Osteoblast (primary cell): ENCODE results near the gene ABHD10. TPM values are rescaled to one million over a fixed set of nuclear protein-coding genes. Genes with fewer than 3 reads are reported as not detected.

Experiments used
- DNase-seq: peaks from one replicate; pipeline ENCODE4 v3.0.0; 2011; ENCODE audit warnings: low spot score, mixed read lengths; ENCODE audit not compliant: insufficient read length; ENCODE audit errors: missing footprints
- H2AFZ ChIP-seq: 2 replicates; pipeline ENCODE4 v1.6.0; 2011; ENCODE audit warnings: mild to moderate bottlenecking, low read length
- H3K27ac ChIP-seq: 2 replicates; pipeline ENCODE4 v1.5.1; 2011; ENCODE audit warnings: mild to moderate bottlenecking, low read depth, low read length, moderate library complexity
- H3K27me3 ChIP-seq: 2 replicates; pipeline ENCODE4 v1.6.0; 2012; ENCODE audit warnings: mild to moderate bottlenecking, control low read depth, inconsistent platforms, low read length, moderate library complexity; ENCODE audit not compliant: insufficient read depth
- H3K36me3 ChIP-seq: 2 replicates; pipeline ENCODE4 v1.5.1; 2011; ENCODE audit warnings: mild to moderate bottlenecking, low read length, control low read depth, moderate library complexity; ENCODE audit not compliant: insufficient read depth
- H3K4me1 ChIP-seq: 2 replicates; pipeline ENCODE4 v1.5.1; 2011; ENCODE audit warnings: mild to moderate bottlenecking, low read length, control low read depth, moderate library complexity; ENCODE audit not compliant: insufficient read depth
- H3K4me2 ChIP-seq: 2 replicates; pipeline ENCODE4 v1.6.0; 2011; ENCODE audit warnings: mild to moderate bottlenecking, low read length; ENCODE audit not compliant: insufficient read depth
- H3K4me3 ChIP-seq: fragments of 200-600 bp; sonication (generic); 3 replicates; pipeline ENCODE4 v1.5.1; 2012; ENCODE audit warnings: mild to moderate bottlenecking, low read length, inconsistent platforms; ENCODE audit not compliant: insufficient read depth
- H3K79me2 ChIP-seq: 2 replicates; pipeline ENCODE4 v1.6.0; 2012; ENCODE audit warnings: mild to moderate bottlenecking, low read length, control low read depth, inconsistent platforms; ENCODE audit not compliant: insufficient read depth
- H3K9me3 ChIP-seq: 2 replicates; pipeline ENCODE4 v1.5.1; 2011; ENCODE audit warnings: low read depth, low read length, control low read depth
- H4K20me1 ChIP-seq: 2 replicates; pipeline ENCODE4 v1.6.0; 2012; ENCODE audit warnings: mild to moderate bottlenecking, low read length, control low read depth; ENCODE audit not compliant: insufficient read depth
- total RNA-seq: library from RNA; depleted of rRNA; stranded (reverse); fragments of >200 nt; gene quantifications from 2 replicates; pipeline ENCODE4 v1.2.3, GENCODE V29; 2012
- TF ChIP-seq, protein P1 (sequence below): IDR thresholded peaks from 2 replicates; pipeline ENCODE4 v1.5.1; 2011; ENCODE audit warnings: mild to moderate bottlenecking, low read depth, low read length, moderate library complexity; ENCODE audit errors: extremely low read depth

Gene ABHD10
- total RNA-seq, 1 donor: 22.8 TPM

DNA sequence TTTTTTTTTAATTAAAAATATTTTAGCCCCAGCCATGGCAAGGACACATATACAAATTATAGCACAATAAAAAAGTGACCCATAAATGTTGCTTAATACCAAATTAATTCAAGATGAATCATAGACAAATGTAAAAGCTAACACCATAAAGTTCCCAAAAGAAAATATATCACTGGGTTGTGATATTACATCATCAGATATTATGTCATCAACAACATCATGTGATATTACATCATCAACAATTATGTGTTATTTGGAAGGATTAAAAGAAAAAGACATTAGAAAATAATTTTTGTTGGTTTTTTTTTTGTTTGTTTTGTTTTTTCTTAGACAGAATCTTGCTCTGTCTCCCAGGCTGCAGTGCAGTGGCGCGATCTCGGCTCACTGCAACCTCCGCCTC lies 34.5 kb upstream of the ABHD10 start:
- H3K4me2 ChIP-seq: no peak overlapping the region
- H4K20me1 ChIP-seq: no peaks in the 10 kb centered on the region
- H3K36me3 ChIP-seq: peaks cover 85% of the 10 kb centered on the region
- H3K27ac ChIP-seq: peak overlapping the region; percentile 20
- H3K79me2 ChIP-seq: peaks cover 9% of the 10 kb centered on the region
- H3K4me1 ChIP-seq: no peaks in the 10 kb centered on the region
- no peaks in the 10 kb centered on the region for H3K27me3 ChIP-seq
- H2AFZ ChIP-seq: no peak overlapping the region
- DNase-seq: no peak
- no peak overlapping the region for H3K4me3 ChIP-seq
- TF ChIP-seq, protein P1, sequence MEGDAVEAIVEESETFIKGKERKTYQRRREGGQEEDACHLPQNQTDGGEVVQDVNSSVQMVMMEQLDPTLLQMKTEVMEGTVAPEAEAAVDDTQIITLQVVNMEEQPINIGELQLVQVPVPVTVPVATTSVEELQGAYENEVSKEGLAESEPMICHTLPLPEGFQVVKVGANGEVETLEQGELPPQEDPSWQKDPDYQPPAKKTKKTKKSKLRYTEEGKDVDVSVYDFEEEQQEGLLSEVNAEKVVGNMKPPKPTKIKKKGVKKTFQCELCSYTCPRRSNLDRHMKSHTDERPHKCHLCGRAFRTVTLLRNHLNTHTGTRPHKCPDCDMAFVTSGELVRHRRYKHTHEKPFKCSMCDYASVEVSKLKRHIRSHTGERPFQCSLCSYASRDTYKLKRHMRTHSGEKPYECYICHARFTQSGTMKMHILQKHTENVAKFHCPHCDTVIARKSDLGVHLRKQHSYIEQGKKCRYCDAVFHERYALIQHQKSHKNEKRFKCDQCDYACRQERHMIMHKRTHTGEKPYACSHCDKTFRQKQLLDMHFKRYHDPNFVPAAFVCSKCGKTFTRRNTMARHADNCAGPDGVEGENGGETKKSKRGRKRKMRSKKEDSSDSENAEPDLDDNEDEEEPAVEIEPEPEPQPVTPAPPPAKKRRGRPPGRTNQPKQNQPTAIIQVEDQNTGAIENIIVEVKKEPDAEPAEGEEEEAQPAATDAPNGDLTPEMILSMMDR: no peak
- no peaks in the 10 kb centered on the region for H3K9me3 ChIP-seq

DNA sequence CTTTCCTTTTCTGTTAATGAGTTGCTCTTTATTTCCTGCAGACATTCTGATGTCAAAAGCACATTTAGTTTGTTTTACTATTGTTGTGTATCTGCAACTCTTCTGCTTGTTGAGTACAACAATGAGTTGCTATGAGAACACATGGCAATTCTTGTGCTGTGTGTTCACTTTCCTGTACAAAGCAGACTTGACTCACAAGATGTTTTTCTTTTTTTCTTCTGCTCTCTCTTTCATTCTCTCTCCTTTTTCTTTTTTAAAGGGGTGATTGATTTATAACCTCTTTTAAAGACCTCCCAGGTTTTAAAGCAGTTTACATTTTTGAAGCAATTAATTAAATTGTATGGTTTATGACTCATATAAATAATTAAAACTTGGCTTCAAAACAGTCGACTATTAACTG lies 31.6 kb upstream of the ABHD10 start:
- H3K9me3 ChIP-seq: no peaks in the 10 kb centered on the region
- peaks cover 7% of the 10 kb centered on the region for H3K79me2 ChIP-seq
- no peaks in the 10 kb centered on the region for H3K27me3 ChIP-seq
- DNase-seq: no peak
- H4K20me1 ChIP-seq: no peaks in the 10 kb centered on the region
- peaks cover 74% of the 10 kb centered on the region for H3K36me3 ChIP-seq
- no peaks in the 10 kb centered on the region for H3K4me1 ChIP-seq
- no peak overlapping the region for H3K4me3 ChIP-seq
- H3K4me2 ChIP-seq: no peak overlapping the region
- TF ChIP-seq, protein P1: no peak
- H2AFZ ChIP-seq: no peak overlapping the region
- peak overlapping the region; percentile 40 for H3K27ac ChIP-seq

DNA sequence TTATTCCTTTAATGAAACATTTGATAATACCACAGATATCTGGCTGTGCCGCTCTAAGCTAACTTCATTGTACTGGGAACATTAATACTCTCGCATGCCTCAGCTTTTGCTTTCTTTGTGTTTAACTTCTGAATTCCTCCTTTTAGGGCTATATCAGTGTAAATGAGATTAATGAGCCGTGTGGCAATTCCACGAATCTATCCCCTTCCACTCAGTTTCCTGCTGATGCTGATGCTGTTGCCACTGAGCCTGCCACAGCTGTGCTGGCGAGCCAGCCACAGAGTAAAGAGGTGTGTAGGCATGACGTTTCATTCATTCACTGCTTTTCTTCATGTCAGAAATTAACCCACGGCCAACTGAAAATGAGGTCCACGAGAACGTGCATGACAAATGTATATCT lies 30.0 kb upstream of the ABHD10 start:
- H3K4me3 ChIP-seq: no peak overlapping the region
- TF ChIP-seq, protein P1: no peak
- H3K4me2 ChIP-seq: no peak overlapping the region
- H2AFZ ChIP-seq: no peak overlapping the region
- DNase-seq: no peak
- H3K36me3 ChIP-seq: peaks cover 78% of the 10 kb centered on the region
- H3K27me3 ChIP-seq: no peaks in the 10 kb centered on the region
- H3K9me3 ChIP-seq: no peaks in the 10 kb centered on the region
- no peaks in the 10 kb centered on the region for H4K20me1 ChIP-seq
- no peaks in the 10 kb centered on the region for H3K4me1 ChIP-seq
- peaks cover 7% of the 10 kb centered on the region for H3K79me2 ChIP-seq
- no peak overlapping the region for H3K27ac ChIP-seq

DNA sequence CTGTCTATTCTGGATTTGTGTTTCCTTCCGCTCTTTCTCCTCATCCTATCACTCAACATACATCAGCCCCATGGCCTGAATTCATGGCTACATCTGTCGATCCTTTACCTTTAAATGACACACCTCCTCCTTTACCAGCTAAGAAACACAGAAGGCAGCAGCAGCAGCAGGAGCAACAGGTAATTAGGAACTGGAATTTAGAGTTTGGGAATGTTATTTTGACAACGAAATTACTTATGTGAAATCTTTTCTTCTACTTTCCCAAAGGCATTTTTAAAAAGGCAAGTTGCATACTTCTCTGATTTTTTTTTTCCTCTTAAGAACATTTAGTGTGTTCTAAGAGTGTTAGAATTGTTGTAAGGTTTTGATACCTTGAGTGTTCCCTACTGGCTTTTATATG lies 29.1 kb upstream of the ABHD10 start:
- H3K36me3 ChIP-seq: peaks cover 76% of the 10 kb centered on the region
- H3K27me3 ChIP-seq: no peaks in the 10 kb centered on the region
- H3K9me3 ChIP-seq: no peaks in the 10 kb centered on the region
- peak; percentile 5 for DNase-seq
- H3K4me3 ChIP-seq: no peak overlapping the region
- H3K27ac ChIP-seq: no peak overlapping the region
- peaks cover 7% of the 10 kb centered on the region for H3K79me2 ChIP-seq
- H4K20me1 ChIP-seq: no peaks in the 10 kb centered on the region
- H3K4me2 ChIP-seq: no peak overlapping the region
- no peak overlapping the region for H2AFZ ChIP-seq
- peaks cover 4% of the 10 kb centered on the region for H3K4me1 ChIP-seq
- TF ChIP-seq, protein P1: no peak
